GM12891 (cell line): ENCODE data around the gene POLR3B.

Experiments
- POLR2A ChIP-seq: IDR thresholded peaks from 2 replicates; pipeline ENCODE4 v1.6.1; 2011; ENCODE audit warnings: low read depth, low read length, control low read depth
- POLR2AphosphoS5 ChIP-seq: IDR thresholded peaks from 2 replicates; pipeline ENCODE4 v1.6.1; 2011; ENCODE audit warnings: low read depth, low read length, control low read depth

DNA sequence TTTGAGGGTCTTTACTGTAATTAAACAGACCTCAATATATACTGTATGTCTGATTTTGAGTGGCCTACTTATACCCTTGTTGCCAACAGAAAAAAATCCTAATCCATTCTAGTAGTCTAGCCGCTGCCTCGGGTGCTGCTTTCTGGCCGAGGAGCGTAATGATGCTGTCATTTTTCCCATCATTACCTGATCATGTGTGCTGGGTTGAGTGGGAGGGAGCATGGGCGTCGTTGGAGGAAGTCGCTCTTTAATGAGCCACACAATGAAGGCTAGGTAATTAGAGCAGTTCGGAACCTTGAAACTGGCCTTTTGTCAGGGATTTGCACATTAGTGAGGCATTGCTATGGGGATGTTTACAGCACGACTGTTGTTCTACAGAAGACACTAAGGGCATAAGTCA lies 149.1 kb downstream of the POLR3B start:
- TF ChIP-seq POLR2A (no peak), POLR2AphosphoS5 (no peak)
